ENCODE measurements around the gene CPNE7.
A peak's percentile ranks its signal among the peaks of the same experiment; 100 is the strongest.

CPNE7 gene

DNA sequence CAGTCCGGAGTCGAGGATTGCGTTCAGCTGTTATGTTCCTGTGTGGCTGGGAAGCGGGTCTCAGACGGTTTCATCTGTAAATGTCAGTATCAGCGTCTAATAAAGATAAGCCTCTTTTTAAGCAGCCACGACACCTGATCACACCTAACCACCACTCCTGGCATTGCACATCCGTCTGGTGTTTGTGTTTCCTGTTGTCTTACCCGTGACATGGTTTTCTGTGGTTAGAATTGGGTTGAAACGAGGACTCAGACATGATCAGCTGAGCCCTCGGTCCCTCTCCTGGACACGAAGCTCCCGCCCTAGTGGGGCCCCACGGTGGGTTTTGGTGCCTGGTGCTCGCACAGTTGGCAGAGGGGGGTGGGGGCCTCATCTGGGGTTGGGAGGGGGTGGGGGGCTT lies 18.3 kb downstream of the CPNE7 start:
- no peak overlapping the region for H3K27ac ChIP-seq (ENCODE audit: extremely low read depth, low read depth, low read length)
- no peaks in the 10 kb centered on the region for H3K4me1 ChIP-seq (ENCODE audit: control insufficient read depth, insufficient read depth, low read length)
- POLR2A ChIA-PET, result no interaction called here
- no peaks in the 10 kb centered on the region for H3K9me3 ChIP-seq (ENCODE audit: control insufficient read depth, insufficient read depth, low read depth, low read length)
- CTCF ChIA-PET, result no interaction called here
- no peaks in the 10 kb centered on the region for H3K36me3 ChIP-seq (ENCODE audit: control insufficient read depth in 2 of 2, insufficient read depth in 1 of 2, low read length in 2 of 2)
- TF ChIP-seq ZNF10 (tag by site-specific recombination; IDR thresholded peaks at IDR 0.05), result peak; percentile 72
- TF ChIP-seq ZNF239 (tag by site-specific recombination; IDR thresholded peaks at IDR 0.05), result no peak
- no peak overlapping the region for H3K4me3 ChIP-seq (ENCODE audit: low read depth, low read length)

GRCh38 chr16:89595330-89596060 lies 19.9 kb downstream of the CPNE7 start:
- H3K4me3 ChIP-seq (ENCODE audit: low read depth, low read length), result no peak overlapping the region
- TF ChIP-seq, protein P1, sequence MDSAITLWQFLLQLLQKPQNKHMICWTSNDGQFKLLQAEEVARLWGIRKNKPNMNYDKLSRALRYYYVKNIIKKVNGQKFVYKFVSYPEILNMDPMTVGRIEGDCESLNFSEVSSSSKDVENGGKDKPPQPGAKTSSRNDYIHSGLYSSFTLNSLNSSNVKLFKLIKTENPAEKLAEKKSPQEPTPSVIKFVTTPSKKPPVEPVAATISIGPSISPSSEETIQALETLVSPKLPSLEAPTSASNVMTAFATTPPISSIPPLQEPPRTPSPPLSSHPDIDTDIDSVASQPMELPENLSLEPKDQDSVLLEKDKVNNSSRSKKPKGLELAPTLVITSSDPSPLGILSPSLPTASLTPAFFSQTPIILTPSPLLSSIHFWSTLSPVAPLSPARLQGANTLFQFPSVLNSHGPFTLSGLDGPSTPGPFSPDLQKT (IDR thresholded peaks at IDR 0.05; ENCODE audit: borderline replicate concordance, low read depth, low read length), result no peak
- TF ChIP-seq ZNF24 (tag by site-specific recombination; IDR thresholded peaks at IDR 0.05) (no peak), ZNF792 (tag by site-specific recombination; IDR thresholded peaks at IDR 0.05) (no peak), ZBTB6 (tag by site-specific recombination; IDR thresholded peaks at IDR 0.05) (no peak), ZNF664 (tag by site-specific recombination; IDR thresholded peaks at IDR 0.05) (no peak), ZNF324 (tag by site-specific recombination; IDR thresholded peaks at IDR 0.05) (no peak), SP7 (tag by site-specific recombination; IDR thresholded peaks at IDR 0.05) (no peak), YY1 (tag by site-specific recombination; IDR thresholded peaks at IDR 0.05) (no peak), MEIS1 (CRISPR knock-in tag; IDR thresholded peaks at IDR 0.05; ENCODE audit: borderline replicate concordance) (no peak), ZNF623 (tag by site-specific recombination; IDR thresholded peaks at IDR 0.05) (no peak), ZSCAN30 (tag by site-specific recombination; IDR thresholded peaks at IDR 0.05) (no peak), ZSCAN16 (tag by site-specific recombination; IDR thresholded peaks at IDR 0.05) (no peak), ZNF629 (tag by site-specific recombination; IDR thresholded peaks at IDR 0.05) (no peak), ZNF555 (tag by site-specific recombination; conservative IDR thresholded peaks at IDR 0.05) (no peak), PRDM1 (tag by site-specific recombination; IDR thresholded peaks at IDR 0.05) (no peak), ZNF843 (tag by site-specific recombination; IDR thresholded peaks at IDR 0.05) (no peak), ZNF19 (tag by site-specific recombination; IDR thresholded peaks at IDR 0.05; ENCODE audit: low read depth) (no peak), ZNF830 (tag by site-specific recombination; IDR thresholded peaks at IDR 0.05; ENCODE audit: low read depth) (no peak), KLF8 (tag by site-specific recombination; IDR thresholded peaks at IDR 0.05) (no peak)
- TF ChIP-seq, protein P2, sequence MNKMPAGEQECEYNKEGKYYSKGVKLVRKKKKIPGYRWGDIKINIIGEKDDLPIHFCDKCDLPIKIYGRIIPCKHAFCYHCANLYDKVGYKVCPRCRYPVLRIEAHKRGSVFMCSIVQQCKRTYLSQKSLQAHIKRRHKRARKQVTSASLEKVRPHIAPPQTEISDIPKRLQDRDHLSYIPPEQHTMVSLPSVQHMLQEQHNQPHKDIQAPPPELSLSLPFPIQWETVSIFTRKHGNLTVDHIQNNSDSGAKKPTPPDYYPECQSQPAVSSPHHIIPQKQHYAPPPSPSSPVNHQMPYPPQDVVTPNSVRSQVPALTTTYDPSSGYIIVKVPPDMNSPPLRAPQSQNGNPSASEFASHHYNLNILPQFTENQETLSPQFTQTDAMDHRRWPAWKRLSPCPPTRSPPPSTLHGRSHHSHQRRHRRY (tag by site-specific recombination; IDR thresholded peaks at IDR 0.05), result no peak
- no peaks in the 10 kb centered on the region for H3K4me1 ChIP-seq (ENCODE audit: control insufficient read depth, insufficient read depth, low read length)
- H3K27ac ChIP-seq (ENCODE audit: extremely low read depth, low read depth, low read length), result no peak overlapping the region
- ChIA-PET CTCF (no interaction called here), POLR2A (no interaction called here)
- H3K9me3 ChIP-seq (ENCODE audit: control insufficient read depth, insufficient read depth, low read depth, low read length), result no peaks in the 10 kb centered on the region
- no peaks in the 10 kb centered on the region for H3K36me3 ChIP-seq (ENCODE audit: control insufficient read depth in 2 of 2, insufficient read depth in 1 of 2, low read length in 2 of 2)

All from HEK293 (cell line).